CD4-positive, alpha-beta T cell (primary cell): ENCODE measurements around the gene FUT8. TPM values are rescaled to one million over a fixed set of nuclear protein-coding genes. Genes with fewer than 3 reads are reported as not detected.

ENCODE experiments used
- ATAC-seq: fragments of 200-7000 bp; cut with Tn5 transposase; one replicate; pipeline ENCODE4 v1.10.0; 2022; ENCODE audit warnings: mild to moderate bottlenecking; ENCODE audit not compliant: poor library complexity
- CTCF ChIA-PET: fragments of 350-600 bp; sonication (Branson Sonifier 250); formaldehyde crosslinking; loops from one replicate; lab custom pipeline; 2021; ENCODE audit warnings: antibody characterized with exemption, inconsistent platforms; lab: Charles Lee
- POLR2A ChIA-PET: fragments of 350-600 bp; sonication (Branson Sonifier 250); formaldehyde crosslinking; loops from one replicate; lab custom pipeline; 2021; ENCODE audit warnings: antibody characterized with exemption, inconsistent platforms; lab: Charles Lee
- DNase-seq, 14 experiments: peaks; one replicate each; pipeline ENCODE4 v3.0.0-alpha.2; 2013 to 2020; ENCODE audit warnings: mixed read lengths in 2 of 14
- H3K27ac ChIP-seq, 2 donors: one replicate each; pipeline versions ENCODE4 v1.5.1 to v1.7.0; 2013; ENCODE audit warnings: low read length in 2 of 2, low read depth in 1 of 2, mild to moderate bottlenecking in 1 of 2
- H3K27me3 ChIP-seq, 2 experiments: 1 replicate in 1 of 2; 2 replicates in 1 of 2; pipeline versions ENCODE4 v1.6.1 to v1.7.0; 2013; ENCODE audit warnings: low read length in 2 of 2, control low read depth in 1 of 2, mild to moderate bottlenecking in 1 of 2, moderate library complexity in 1 of 2; ENCODE audit not compliant: insufficient read depth in 2 of 2, control insufficient read depth in 1 of 2
- H3K36me3 ChIP-seq: one replicate; pipeline ENCODE4 v1.6.1; 2013; ENCODE audit warnings: low read length, control low read depth; ENCODE audit not compliant: insufficient read depth
- H3K4me1 ChIP-seq: one replicate; pipeline ENCODE4 v1.6.1; 2013; ENCODE audit warnings: low read length, control low read depth; ENCODE audit not compliant: insufficient read depth
- H3K4me3 ChIP-seq: one replicate; pipeline ENCODE4 v1.5.1; 2013; ENCODE audit warnings: mild to moderate bottlenecking, low read length, moderate library complexity
- H3K9me3 ChIP-seq, 2 experiments: 1 replicate in 1 of 2; 2 replicates in 1 of 2; pipeline versions ENCODE4 v1.6.1 to v1.7.0; 2013; ENCODE audit warnings: low read length in 2 of 2, mild to moderate bottlenecking in 2 of 2, control low read depth in 1 of 2, moderate library complexity in 1 of 2; ENCODE audit not compliant: control insufficient read depth in 1 of 2, insufficient read depth in 1 of 2
- H3K27ac Mint-ChIP-seq: one replicate; pipeline ENCODE4 v1.8.0; 2020; ENCODE audit warnings: mixed read lengths
- H3K27me3 Mint-ChIP-seq: one replicate; pipeline ENCODE4 v1.8.0; 2021; ENCODE audit warnings: mixed read lengths
- H3K36me3 Mint-ChIP-seq: one replicate; pipeline ENCODE4 v1.8.0; 2021; ENCODE audit warnings: low read depth, mixed read lengths
- H3K4me1 Mint-ChIP-seq: one replicate; pipeline ENCODE4 v1.8.0; 2021; ENCODE audit warnings: low read depth, mixed read lengths
- H3K4me3 Mint-ChIP-seq: one replicate; pipeline ENCODE4 v1.8.0; 2020; ENCODE audit warnings: mild to moderate bottlenecking, mixed read lengths
- H3K9me3 Mint-ChIP-seq: one replicate; pipeline ENCODE4 v1.8.0; 2020; ENCODE audit warnings: mixed read lengths
- CTCF ChIP-seq: fragments of 200-600 bp; IDR thresholded peaks from one replicate; pipeline ENCODE4 v1.8.0; 2022; ENCODE audit warnings: antibody characterized with exemption, mild to moderate bottlenecking
- intact Hi-C, 2 experiments: fragments of 100-400 bp; cut with DNase I in 1 of 2; cut with micrococcal nuclease in 1 of 2; formaldehyde crosslinking; loops; one replicate each; pipeline versions ENCODE4 v1.15.1 to v1.9.0; 2023 to 2025; cut with DNase I, micrococcal nuclease
- total RNA-seq, 174 experiments: library from RNA in 2 of 174; stranded (reverse) in 2 of 174; gene quantifications; one replicate each; pipeline ENCODE4 v1.2.3 and lab custom pipeline; 2021 to 2026

Gene FUT8
- total RNA-seq, 2 experiments from 2014 or later = 31.3 to 39.1 TPM

- Mint-ChIP-seq H3K36me3 (peaks cover 14% of the 10 kb centered on the region), H3K27ac (peak overlapping the region; percentile 92), H3K4me3 (peak overlapping the region; percentile 99), H3K27me3 (no peaks in the 10 kb centered on the region), H3K9me3 (no peaks in the 10 kb centered on the region), H3K4me1 (peaks cover 41% of the 10 kb centered on the region)
- Histone ChIP-seq H3K27ac (no peak overlapping the region), H3K36me3 (no peaks in the 10 kb centered on the region), H3K4me3 (no peak overlapping the region), H3K27me3 (no peaks in the 10 kb centered on the region), H3K9me3 (no peaks in the 10 kb centered on the region), H3K4me1 (peaks cover 11% of the 10 kb centered on the region)
- ATAC-seq (no peak), DNase-seq (no peak)
- ChIA-PET CTCF (interaction anchor here (0.7 to 2.1 kb wide), 4 partner anchors 45 to 414 kb away, joined by 3 to 11 read pairs (median 4); no protein-coding TSS in a partner anchor), POLR2A (interaction anchor here (1.3 to 3.2 kb wide), 6 partner anchors 109 to 451 kb away, joined by 4 to 40 read pairs (median 8); no protein-coding TSS in a partner anchor)
- TF ChIP-seq CTCF = no peak
- intact Hi-C loops = loop anchor here (5.0 kb wide), 4 partner anchors 308 to 1832 kb away; partner anchors contain the start of genes FNTB (in 2 of the 2), MAX (in 2 of the 2), GPHN (in 1 of the 2) and PALS1 (in 1 of the 2)
Observed at GRCh38 chr14:65410640-65411039, 1.9 kb upstream of the FUT8 start.

- H3K27me3 Mint-ChIP-seq = no peaks in the 10 kb centered on the region
- Histone ChIP-seq H3K36me3 (no peaks in the 10 kb centered on the region), H3K4me3 (peak overlapping the region; percentile 74), H3K27me3 (no peaks in the 10 kb centered on the region), H3K27ac (peak overlapping the region; percentile 51 to 75), H3K4me1 (peaks cover 11% of the 10 kb centered on the region), H3K9me3 (no peaks in the 10 kb centered on the region)
- peaks cover 48% of the 10 kb centered on the region for H3K4me1 Mint-ChIP-seq
- ChIA-PET CTCF (interaction anchor here (1.0 to 6.4 kb wide), 9 partner anchors 124 to 548 kb away, joined by 3 to 38 read pairs (median 4); partner anchors contain the start of genes FNTB and MAX), POLR2A (interaction anchor here (0.5 to 3.2 kb wide), 33 partner anchors 12 to 554 kb away, joined by 3 to 40 read pairs (median 4); partner anchors contain the start of genes CHURC1, FNTB and MAX)
- no peak for TF ChIP-seq CTCF
- peak overlapping the region; percentile 92 for H3K27ac Mint-ChIP-seq
- peak; percentile 52 for ATAC-seq
- DNase-seq = peak; percentile 56 to 89 (median 73)
- peaks cover 14% of the 10 kb centered on the region for H3K36me3 Mint-ChIP-seq
- intact Hi-C loops = loop anchor here (1.0 to 5.0 kb wide), 9 partner anchors 123 to 1831 kb away; partner anchors contain the start of genes FNTB (in 2 of the 2), MAX (in 2 of the 2), GPHN (in 1 of the 2) and PALS1 (in 1 of the 2)
- H3K9me3 Mint-ChIP-seq = no peaks in the 10 kb centered on the region
- H3K4me3 Mint-ChIP-seq = peak overlapping the region; percentile 99
Observed at GRCh38 chr14:65411656-65412031, 886 bp upstream of the FUT8 start.

GRCh38 chr14:65412856-65413738 lies 567 bp downstream of the FUT8 start:
- ChIA-PET POLR2A (interaction anchor here (0.6 to 3.2 kb wide), 24 partner anchors 12 to 553 kb away, joined by 3 to 23 read pairs (median 5); partner anchors contain the start of genes FNTB and MAX), CTCF (interaction anchor here (0.7 to 6.4 kb wide), 6 partner anchors 207 to 547 kb away, joined by 3 to 38 read pairs (median 4); partner anchors contain the start of gene FNTB)
- intact Hi-C loops = loop anchor here (1.0 to 5.0 kb wide), 9 partner anchors 125 to 1829 kb away; partner anchors contain the start of genes FNTB (in 2 of the 2), MAX (in 2 of the 2), GPHN (in 1 of the 2) and PALS1 (in 1 of the 2)
- TF ChIP-seq CTCF = no peak
- Mint-ChIP-seq H3K27ac (peak overlapping the region; percentile 92), H3K36me3 (peaks cover 14% of the 10 kb centered on the region), H3K4me1 (peaks cover 53% of the 10 kb centered on the region), H3K9me3 (no peaks in the 10 kb centered on the region), H3K4me3 (peak overlapping the region; percentile 99), H3K27me3 (no peaks in the 10 kb centered on the region)
- peaks cover 11% of the 10 kb centered on the region for H3K4me1 ChIP-seq
- peak overlapping the region; percentile 41 to 74 for H3K27ac ChIP-seq
- peak in 11 of 14 experiments; percentile 1 to 73 (median 45) for DNase-seq
- no peaks in the 10 kb centered on the region for H3K36me3 ChIP-seq
- H3K27me3 ChIP-seq = no peaks in the 10 kb centered on the region
- peak; percentile 28 for ATAC-seq
- H3K4me3 ChIP-seq = peak overlapping the region; percentile 74
- H3K9me3 ChIP-seq = no peaks in the 10 kb centered on the region
